PC-3 (cell line): ENCODE results near the gene USP9X.

Experiments
- CTCF ChIP-seq: fragments of 300-600 bp; sonication (generic); conservative IDR thresholded peaks from 2 replicates; pipeline ENCODE4 v1.5.1; 2017; ENCODE audit warnings: antibody characterized with exemption, low read depth, mild to moderate bottlenecking, low read length
- EZH2 ChIP-seq: fragments of 300-600 bp; sonication (generic); IDR thresholded peaks from one replicate; pipeline ENCODE4 v1.6.1; 2017; ENCODE audit warnings: antibody characterized with exemption, mild to moderate bottlenecking, low read length; ENCODE audit not compliant: unreplicated experiment
- EZH2phosphoT487 ChIP-seq: fragments of 300-600 bp; sonication (generic); IDR thresholded peaks from 2 replicates; pipeline ENCODE4 v1.6.1; 2018; ENCODE audit warnings: mild to moderate bottlenecking, antibody characterized with exemption, low read length, borderline replicate concordance

GRCh38 chrX:41258871-41259270 is 173.6 kb downstream of the USP9X start:
- TF ChIP-seq CTCF (no peak), EZH2phosphoT487 (no peak), EZH2 (no peak)
